HepG2 (cell line): ENCODE measurements around the gene CSNK1G1. TPM values are rescaled to one million over a fixed set of nuclear protein-coding genes. Genes with fewer than 3 reads are reported as not detected.

Experiments
- CBFB ChIP-seq: sonication (generic); formaldehyde crosslinking; IDR thresholded peaks from 2 replicates; pipeline ENCODE4 v1.4.0; 2020; ENCODE audit warnings: missing genetic modification reagents
- CC2D1A ChIP-seq: sonication (generic); formaldehyde crosslinking; IDR thresholded peaks from 2 replicates; pipeline ENCODE4 v1.8.1; 2023; ENCODE audit warnings: mild to moderate bottlenecking, missing genetic modification reagents
- EEA1 ChIP-seq: sonication (generic); formaldehyde crosslinking; IDR thresholded peaks from 2 replicates; pipeline ENCODE4 v1.5.1; 2020; ENCODE audit warnings: mild to moderate bottlenecking, missing genetic modification reagents, borderline replicate concordance
- ETV5 ChIP-seq: IDR thresholded peaks from 2 replicates; pipeline ENCODE4 v1.6.1; 2018; ENCODE audit warnings: missing biosample characterization, missing genetic modification reagents, inconsistent platforms, borderline replicate concordance
- GRHL1 ChIP-seq: sonication (generic); formaldehyde crosslinking; conservative IDR thresholded peaks from 2 replicates; pipeline ENCODE4 v1.8.0; 2022; ENCODE audit warnings: missing genetic modification reagents
- HES4 ChIP-seq: sonication (generic); formaldehyde crosslinking; IDR thresholded peaks from 2 replicates; pipeline ENCODE4 v1.9.0; 2021; ENCODE audit warnings: mild to moderate bottlenecking, missing genetic modification reagents, borderline replicate concordance
- MAFK ChIP-seq, 2 experiments: IDR thresholded peaks in 1 of 2; conservative IDR thresholded peaks in 1 of 2; 2 replicates each; pipeline ENCODE4 v1.6.1; 2011; ENCODE audit warnings: improper control_type of control experiment in 2 of 2, low read length in 2 of 2
- SMC3 ChIP-seq: IDR thresholded peaks from 2 replicates; pipeline ENCODE4 v1.6.1; 2011; ENCODE audit warnings: low read length, improper control_type of control experiment
- THAP11 ChIP-seq: IDR thresholded peaks from 2 replicates; pipeline ENCODE4 v1.6.1; 2016; ENCODE audit warnings: missing biosample characterization, missing genetic modification reagents
- ZHX1 ChIP-seq: sonication (generic); formaldehyde crosslinking; IDR thresholded peaks from 2 replicates; pipeline ENCODE4 v1.8.1; 2022; ENCODE audit warnings: low read depth, mild to moderate bottlenecking, missing genetic modification reagents
- ZNF207 ChIP-seq: fragments of 450-650 bp; IDR thresholded peaks from 2 replicates; pipeline ENCODE4 v1.6.1; 2016; ENCODE audit warnings: antibody characterized with exemption, borderline replicate concordance
- ZNF281 ChIP-seq: sonication (generic); formaldehyde crosslinking; IDR thresholded peaks from 2 replicates; pipeline ENCODE4 v1.4.0; 2020; ENCODE audit warnings: missing genetic modification reagents, borderline replicate concordance
- ZNF333 ChIP-seq: sonication (generic); formaldehyde crosslinking; IDR thresholded peaks from 2 replicates; pipeline ENCODE4 v1.4.0; 2020; ENCODE audit warnings: mild to moderate bottlenecking, missing genetic modification reagents, borderline replicate concordance
- ZNF83 ChIP-seq: sonication (generic); formaldehyde crosslinking; IDR thresholded peaks from 2 replicates; pipeline ENCODE4 v1.4.0; 2020; ENCODE audit warnings: missing genetic modification reagents, mild to moderate bottlenecking, borderline replicate concordance
- ZUFSP ChIP-seq: sonication (generic); formaldehyde crosslinking; IDR thresholded peaks from 2 replicates; pipeline ENCODE4 v1.9.0; 2021; ENCODE audit warnings: missing genetic modification reagents, mild to moderate bottlenecking, borderline replicate concordance
- polyA plus RNA-seq, 8 experiments: library from polyadenylated mRNA; depleted of rRNA in 3 of 8; stranded (reverse) in 7 of 8; unstranded in 1 of 8; fragments of >200 nt; fragmentation: Illumina TruSeq in 4 of 8; extraction: Trizol in 4 of 8; gene quantifications; 2 replicates each; pipeline versions ENCODE4 v1.2.1 to v1.2.3, GENCODE V29; 2011 to 2016; ENCODE audit warnings: low read depth in 4 of 8, missing spikeins in 1 of 8, mixed read lengths in 1 of 8; ENCODE audit not compliant: insufficient read depth in 1 of 8
- total RNA-seq, 5 experiments: library from RNA; depleted of rRNA; stranded (reverse); fragments of >200 nt; fragmentation: Illumina TruSeq; extraction: Trizol; gene quantifications; 2 replicates each; pipeline ENCODE4 v1.2.3, GENCODE V29; 2016; ENCODE audit warnings: low read depth in 1 of 5

The CSNK1G1 gene
- total and polyA plus RNA-seq, 2 of the 13 experiments (the other 11 are each of a cell fraction or from before 2014, with no cell fraction given), result 8.5 to 12.6 TPM

DNA sequence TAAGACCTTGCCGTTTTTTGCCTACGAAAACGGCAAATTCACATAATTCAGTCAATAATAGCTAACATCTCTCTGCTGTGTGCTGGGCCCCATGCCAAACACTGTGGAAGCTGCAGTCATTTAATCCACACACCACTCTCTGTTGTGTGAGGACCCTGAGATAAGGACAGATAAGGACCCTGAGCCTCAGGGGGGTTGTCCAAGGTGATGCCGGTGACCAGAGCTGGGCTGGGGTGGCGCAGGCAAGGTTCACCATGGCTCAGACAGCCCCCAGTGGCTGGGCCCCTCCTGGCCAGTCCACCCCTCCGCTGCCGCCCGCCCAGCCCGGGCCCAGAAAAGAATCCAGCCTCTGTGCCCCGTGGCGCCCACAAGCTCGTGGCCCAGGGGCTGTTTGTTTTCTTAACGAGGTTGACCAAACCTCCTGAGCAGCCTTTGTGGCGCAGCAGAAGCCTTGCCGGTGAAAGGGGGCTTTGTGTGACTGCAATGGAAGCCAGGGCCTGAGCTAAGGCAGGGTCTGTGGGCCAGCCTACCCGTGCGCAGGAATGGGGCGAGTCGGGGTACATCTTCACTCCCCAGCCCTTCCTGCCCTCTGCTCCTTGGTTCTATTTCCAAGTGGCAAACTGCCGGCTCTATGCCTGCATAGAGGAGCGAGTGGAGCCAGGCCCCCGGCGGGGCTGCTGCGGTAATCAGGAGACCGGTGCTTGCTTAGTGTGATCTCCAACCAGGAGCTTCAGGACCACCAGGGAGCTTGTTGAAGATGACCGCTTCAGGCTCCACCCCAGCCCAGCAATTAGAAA is 208.9 kb downstream of the CSNK1G1 start (continued):
- TF ChIP-seq ZHX1 (CRISPR knock-in tag) (peak; percentile 34; the same call in 1 of the 2 replicates), GRHL1 (no peak), THAP11 (peak; percentile 48; the same call in 1 of the 2 replicates), CBFB (peak; percentile 27; the same call in 1 of the 2 replicates), ZUFSP (CRISPR knock-in tag) (no peak), ZNF83 (no peak), SMC3 (no peak), EEA1 (CRISPR knock-in tag) (no peak), MAFK (conservative IDR thresholded peaks at IDR 0.05 in 1 of 2, IDR thresholded peaks at IDR 0.05 in 1 of 2; ENCODE audit: low read length in 2 of 2) (no peak), ZNF333 (CRISPR knock-in tag) (no peak), ETV5 (CRISPR knock-in tag) (no peak), ZNF207 (no peak), ZNF281 (no peak), CC2D1A (CRISPR knock-in tag) (no peak), HES4 (CRISPR knock-in tag) (no peak)
